ENCODE data around the gene C10orf71.

Gene C10orf71

GRCh38 chr10:49332333-49332732 lies 33.4 kb downstream of the C10orf71 start:
- DNase-seq = no peak

- DNase-seq = no peak
Measured at GRCh38 chr10:49332768-49333167, 33.8 kb downstream of the C10orf71 start.

- no peak for DNase-seq
Measured at GRCh38 chr10:49333192-49333591, 34.2 kb downstream of the C10orf71 start.

- no peak for DNase-seq
Measured at GRCh38 chr10:49334964-49335363, 36.0 kb downstream of the C10orf71 start.

- no peak for DNase-seq
Measured at GRCh38 chr10:49335364-49335972, 36.5 kb downstream of the C10orf71 start.

- no peak for DNase-seq
Measured at GRCh38 chr10:49338604-49339003, 39.6 kb downstream of the C10orf71 start.

GRCh38 chr10:49344840-49345239 lies 45.9 kb downstream of the C10orf71 start:
- DNase-seq = no peak

- no peak for DNase-seq
Measured at GRCh38 chr10:49347342-49347741, 48.4 kb downstream of the C10orf71 start.

GRCh38 chr10:49347827-49348226 lies 48.9 kb downstream of the C10orf71 start:
- no peak for DNase-seq

GRCh38 chr10:49348593-49348992 lies 49.6 kb downstream of the C10orf71 start:
- no peak for DNase-seq

- DNase-seq = no peak
Measured at GRCh38 chr10:49349390-49349789, 50.4 kb downstream of the C10orf71 start.

- no peak for DNase-seq
Measured at GRCh38 chr10:49350138-49350537, 51.2 kb downstream of the C10orf71 start.

- no peak for DNase-seq
Measured at GRCh38 chr10:49350846-49351532, 52.0 kb downstream of the C10orf71 start.

GRCh38 chr10:49351669-49352068 lies 52.7 kb downstream of the C10orf71 start:
- no peak for DNase-seq

- no peak for DNase-seq
Measured at GRCh38 chr10:49352323-49352722, 53.4 kb downstream of the C10orf71 start.

- no peak for DNase-seq
Measured at GRCh38 chr10:49353026-49353894, 54.3 kb downstream of the C10orf71 start.

- DNase-seq = no peak
Measured at GRCh38 chr10:49353895-49354566, 55.1 kb downstream of the C10orf71 start.

- no peak for DNase-seq
Measured at GRCh38 chr10:49354593-49354992, 55.6 kb downstream of the C10orf71 start.

GRCh38 chr10:49355221-49355620 lies 56.3 kb downstream of the C10orf71 start:
- DNase-seq = no peak

- DNase-seq = no peak
Measured at GRCh38 chr10:49356181-49356580, 57.2 kb downstream of the C10orf71 start.

- no peak for DNase-seq
Measured at GRCh38 chr10:49356944-49357343, 58.0 kb downstream of the C10orf71 start.

- DNase-seq = no peak
Measured at GRCh38 chr10:49357910-49358309, 58.9 kb downstream of the C10orf71 start.
